HG03060 (cell line): ENCODE measurements around the gene NUTM2F.
"Not testable (repeated sequence)": the region's sequence is repeated elsewhere in the genome, so short reads cannot be mapped to it uniquely, and the experiment has no call there.

Source experiments
- ATAC-seq: cut with Tn5 transposase; IDR thresholded peaks from one replicate; pipeline ENCODE4 v1.9.1; 2021; ENCODE audit warnings: low read depth, moderate number of reproducible peaks; ENCODE audit not compliant: unreplicated experiment

The NUTM2F gene, protein sequence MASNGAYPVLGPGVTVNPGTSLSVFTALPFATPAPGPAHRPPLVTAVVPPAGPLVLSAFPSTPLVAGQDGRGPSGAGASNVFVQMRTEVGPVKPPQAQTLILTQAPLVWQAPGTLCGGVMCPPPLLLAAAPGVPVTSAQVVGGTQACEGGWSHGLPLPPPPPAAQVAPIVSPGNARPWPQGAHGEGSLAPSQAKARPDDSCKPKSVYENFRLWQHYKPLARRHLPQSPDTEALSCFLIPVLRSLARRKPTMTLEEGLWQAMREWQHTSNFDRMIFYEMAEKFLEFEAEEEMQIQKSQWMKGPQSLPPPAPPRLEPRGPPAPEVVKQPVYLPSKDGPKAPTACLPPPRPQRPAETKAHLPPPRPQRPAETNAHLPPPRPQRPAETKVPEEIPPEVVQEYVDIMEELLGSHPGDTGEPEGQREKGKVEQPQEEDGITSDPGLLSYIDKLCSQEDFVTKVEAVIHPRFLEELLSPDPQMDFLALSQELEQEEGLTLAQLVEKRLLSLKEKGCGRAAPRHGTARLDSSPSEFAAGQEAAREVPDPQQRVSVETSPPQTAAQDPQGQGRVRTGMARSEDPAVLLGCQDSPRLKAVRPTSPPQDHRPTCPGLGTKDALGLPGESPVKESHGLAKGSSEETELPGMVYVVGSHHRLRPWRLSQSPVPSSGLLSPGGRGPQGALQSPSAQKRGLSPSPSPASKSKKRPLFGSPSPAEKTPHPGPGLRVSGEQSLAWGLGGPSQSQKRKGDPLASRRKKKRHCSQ

DNA sequence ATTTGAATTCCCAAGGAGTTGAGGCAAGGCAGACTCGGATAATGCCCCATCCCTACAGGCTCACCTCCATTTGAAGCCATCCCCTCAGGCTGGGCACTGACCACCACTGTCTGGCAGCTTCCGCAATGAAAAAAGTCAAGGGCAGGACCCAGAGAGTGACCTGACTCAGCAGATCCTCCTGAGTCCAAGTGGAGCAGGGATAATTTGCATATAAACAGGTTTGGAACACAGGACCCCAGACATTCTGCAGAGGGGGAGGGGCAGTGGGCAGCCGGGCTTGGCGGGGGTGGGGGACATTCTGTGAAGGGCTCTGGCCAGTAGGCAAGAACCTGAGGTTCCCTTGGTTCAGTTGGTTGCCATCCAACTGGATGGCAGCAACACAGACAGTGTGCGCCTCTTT lies at the start of gene NUTM2F:
Gene NUTM2F, minus strand, starts transcription at position 101 of the 400 bp plus-strand sequence. Its CDS starts 21 bp downstream, at position 80.
- not testable (repeated sequence) for ATAC-seq

DNA sequence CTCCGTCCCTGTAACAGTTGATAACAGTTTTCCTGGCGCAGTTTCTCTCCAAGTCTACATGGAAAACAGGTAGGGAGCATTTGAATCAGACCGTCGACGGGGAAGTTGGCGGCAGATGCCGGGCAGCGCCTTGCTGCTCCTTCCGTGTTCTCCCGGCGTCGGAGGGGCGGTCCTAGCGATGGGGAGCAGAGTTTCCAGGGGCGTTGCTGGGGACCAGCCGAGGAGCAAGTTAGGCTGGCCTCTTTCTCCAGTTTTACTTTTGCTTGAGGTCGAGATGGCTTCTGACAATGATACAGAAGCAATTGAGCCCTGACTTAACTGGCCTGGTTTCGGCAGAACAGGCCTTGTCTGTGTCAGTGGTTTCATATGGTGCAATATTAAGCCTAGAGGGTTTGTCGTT lies 46.8 kb upstream of the NUTM2F start:
- ATAC-seq: not testable (repeated sequence)

DNA sequence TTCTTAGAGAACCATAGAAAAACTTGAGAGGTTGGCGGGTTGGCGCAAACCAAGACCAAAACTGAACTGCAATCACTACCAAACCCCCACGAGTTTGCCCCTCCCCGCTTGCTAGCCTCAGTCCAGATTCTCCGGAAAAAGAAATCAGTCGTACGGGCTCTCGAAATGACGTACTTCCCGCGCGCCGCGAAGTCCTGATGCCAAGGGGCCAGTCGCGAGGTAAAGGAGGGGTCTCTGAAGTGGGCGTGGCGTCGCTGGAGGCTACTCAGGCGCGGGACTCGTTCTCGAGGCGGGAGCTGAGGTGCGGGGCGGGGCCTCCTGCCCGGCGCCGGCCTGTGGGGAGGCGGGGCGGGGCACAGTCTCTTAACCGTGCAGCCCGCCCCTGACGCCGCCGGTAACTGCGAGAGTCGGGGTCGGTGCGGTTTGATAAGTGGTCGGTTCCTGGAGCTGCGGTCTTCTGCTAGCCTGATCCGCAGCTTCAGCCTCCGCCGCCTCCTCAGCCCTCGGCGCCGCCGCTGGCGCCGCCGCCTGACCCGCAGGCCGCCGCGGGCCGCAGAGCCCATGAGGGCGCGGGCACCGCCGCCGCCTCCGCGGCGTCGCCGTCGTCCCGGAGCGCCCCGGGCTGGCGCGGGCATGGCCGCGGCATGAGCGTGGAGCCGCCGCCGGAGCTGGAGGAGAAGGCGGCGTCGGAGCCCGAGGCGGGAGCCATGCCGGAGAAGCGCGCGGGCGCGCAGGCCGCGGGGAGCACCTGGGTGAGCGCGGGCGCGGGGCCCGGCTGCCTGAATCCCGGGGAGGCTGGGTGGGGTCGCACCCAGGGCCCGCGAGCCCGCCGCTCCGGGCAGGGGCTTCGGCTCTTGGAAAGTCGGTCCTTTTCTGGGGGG lies 46.0 kb upstream of the NUTM2F start:
- peak; percentile 73 for ATAC-seq

DNA sequence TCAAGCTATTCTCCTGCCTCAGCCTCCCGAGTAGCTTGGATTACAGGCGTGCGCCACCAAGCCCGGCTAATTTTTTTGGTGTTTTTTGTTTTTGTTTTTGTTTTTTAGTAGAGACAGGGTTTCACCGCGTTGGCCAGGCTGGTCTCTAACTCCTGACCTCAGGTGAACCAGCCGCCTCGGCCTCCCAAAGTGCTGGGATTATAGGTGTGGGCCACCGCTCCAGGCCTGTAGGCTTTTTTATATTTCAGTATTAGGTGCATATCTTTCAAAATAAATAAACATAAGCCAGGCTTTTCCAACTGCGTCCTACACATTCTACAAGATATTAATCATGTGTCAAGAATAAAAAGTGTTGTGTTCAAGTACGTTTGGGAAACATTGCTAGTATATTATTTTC lies 45.3 kb upstream of the NUTM2F start:
- not testable (repeated sequence) for ATAC-seq

DNA sequence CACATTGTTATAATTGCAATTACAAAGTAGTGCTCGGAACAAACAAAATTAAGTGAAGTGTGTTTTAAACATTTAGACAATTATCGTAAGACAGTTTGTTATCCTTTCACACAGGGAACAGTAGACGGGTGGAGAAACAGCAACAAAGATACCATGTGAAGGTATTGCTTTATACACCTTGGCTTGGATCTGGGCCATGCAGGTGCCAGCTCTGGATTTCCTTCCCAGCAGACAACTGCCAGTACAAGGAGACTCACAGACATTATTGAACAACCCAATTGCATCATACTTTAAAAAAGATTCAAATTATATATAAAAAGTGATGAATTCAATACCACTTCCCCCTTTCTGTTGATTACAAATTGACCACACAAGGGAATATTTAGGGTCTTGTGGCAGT lies 41.8 kb upstream of the NUTM2F start:
- ATAC-seq: not testable (repeated sequence)

DNA sequence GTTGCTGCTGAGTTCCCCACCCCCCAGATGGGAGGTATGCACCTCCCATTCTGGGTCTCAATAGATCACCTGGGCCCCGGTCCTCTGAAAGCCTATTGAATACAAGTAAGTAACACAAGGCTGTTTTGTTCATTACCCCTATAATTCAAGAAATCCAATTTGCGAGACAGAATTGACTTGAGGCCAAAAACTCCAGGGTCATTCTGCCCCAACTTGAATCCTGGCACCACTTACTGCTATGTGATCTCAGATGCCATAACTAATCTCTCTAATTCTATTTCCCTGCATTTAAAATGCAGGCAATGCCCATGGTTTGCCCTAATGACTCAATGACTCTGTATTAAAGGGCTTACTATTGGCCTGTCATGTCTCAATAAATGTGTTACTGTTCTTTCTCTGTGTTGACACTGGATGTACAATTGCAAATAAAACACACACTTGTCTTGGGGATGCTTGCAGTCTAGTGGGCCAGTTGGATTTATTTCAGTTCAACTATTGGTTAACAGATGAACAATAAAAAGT lies 35.7 kb upstream of the NUTM2F start:
- not testable (repeated sequence) for ATAC-seq

DNA sequence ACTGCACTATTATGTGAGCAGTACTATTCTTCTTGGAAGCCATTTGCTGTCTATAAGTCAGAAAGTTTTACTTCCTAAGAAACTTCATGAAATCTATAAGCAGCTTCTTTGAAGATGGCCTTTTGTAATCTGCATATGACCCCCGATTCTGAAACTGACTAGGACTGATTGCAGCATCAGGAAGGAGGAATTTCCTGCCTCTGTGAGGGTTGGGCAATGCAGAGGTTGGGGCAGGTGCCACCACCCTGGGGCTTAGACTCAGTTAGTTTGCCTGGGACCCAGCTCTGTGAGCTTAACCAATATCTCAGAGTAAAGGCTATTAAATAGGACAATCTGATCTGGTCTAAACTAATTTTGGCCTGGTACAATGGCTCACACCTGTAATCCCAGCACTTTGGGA lies 28.7 kb upstream of the NUTM2F start:
- ATAC-seq: not testable (repeated sequence)

DNA sequence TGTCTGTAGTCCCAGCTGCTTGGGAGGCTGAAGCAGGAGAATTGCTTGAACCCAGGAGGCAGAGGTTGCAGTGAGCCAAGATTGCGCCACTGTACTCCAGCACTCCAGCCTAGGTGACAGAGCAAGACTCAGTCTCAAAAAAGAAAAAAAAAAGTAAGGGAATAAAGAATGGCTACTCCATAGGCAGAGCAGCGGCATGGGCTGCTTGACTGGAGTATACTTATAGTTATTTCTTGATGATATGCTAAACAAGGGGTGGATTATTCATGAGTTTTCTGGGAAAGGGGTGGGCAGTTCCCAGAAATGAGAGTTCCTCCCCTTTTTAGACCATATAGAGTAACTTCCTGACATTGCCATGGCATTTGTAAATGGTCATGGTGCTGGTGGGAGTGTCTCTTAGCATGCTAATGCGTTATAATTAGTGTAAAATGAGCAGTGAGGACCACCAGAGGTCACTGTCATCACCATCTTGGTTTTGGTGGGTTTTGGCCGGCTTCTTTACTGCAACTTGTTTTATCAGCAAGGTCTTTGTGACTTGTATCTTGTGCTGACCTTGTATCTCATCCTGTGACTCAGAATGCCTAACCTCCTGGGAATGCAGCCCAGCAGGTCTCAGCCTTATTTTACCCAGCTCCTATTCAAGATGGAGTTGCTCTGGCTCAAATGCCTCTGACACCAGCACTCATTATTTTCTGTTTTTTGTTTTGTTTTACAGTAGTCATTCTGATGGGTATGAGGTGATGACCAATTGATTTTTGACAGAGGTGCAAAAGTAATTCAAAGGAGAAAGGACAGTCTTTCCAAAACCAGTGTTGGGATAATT lies 23.7 kb upstream of the NUTM2F start:
- ATAC-seq: not testable (repeated sequence)

DNA sequence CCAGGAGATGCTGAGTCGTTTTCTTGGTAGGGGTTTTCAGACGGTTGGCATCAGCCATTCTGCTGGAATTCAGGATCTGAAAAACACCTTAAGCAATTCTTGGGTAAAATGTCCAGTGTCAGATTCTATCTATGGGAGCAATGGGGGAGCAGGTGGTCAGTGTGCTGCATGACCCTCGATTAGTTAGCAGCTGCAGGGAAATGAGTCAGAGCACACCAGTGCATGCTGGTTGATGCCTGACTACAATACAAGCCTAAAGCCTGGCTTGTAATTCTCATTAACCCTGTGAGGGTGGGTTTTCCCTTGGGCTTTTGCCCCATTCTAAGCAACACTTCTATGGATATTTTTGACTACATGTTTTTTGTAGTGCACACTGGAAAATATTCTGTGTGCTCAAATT lies 20.3 kb upstream of the NUTM2F start:
- not testable (repeated sequence) for ATAC-seq

DNA sequence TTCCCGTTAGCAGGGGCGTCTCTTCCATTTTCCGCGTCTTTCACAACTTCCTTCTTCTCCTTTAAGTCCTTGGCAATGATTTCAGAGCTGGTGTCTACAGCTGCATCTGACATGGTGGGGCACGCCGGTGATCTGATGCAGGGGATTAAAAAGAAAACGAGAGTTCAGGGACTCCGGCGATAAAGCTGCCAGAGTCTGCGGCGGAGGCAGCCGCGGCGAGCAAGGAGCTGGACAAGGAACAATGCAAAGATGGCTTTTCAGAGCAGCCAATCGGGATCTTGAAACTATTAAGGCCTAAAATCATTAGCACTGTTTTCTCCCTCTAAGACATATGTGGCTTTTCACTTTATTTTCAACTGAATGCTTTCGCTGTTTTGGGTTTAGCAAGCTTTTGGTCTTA lies 19.0 kb upstream of the NUTM2F start:
- not testable (repeated sequence) for ATAC-seq

DNA sequence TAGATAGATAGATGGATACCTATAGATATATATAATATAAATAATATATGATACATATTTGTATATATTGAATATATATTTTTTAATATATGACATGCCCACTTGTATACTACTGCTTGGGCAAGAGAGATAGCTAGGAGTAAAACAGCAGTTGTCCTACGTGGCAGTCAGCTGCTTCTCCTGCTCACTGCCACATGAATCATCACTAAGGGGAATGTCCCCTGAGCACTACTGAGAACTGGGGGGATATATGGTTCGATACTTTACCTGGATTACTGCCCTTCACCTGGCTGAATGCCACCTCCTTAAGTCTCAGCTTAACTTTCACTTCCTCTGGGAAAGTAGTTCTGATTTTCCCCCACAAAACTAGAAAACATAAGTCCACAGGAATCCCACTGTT lies 13.3 kb upstream of the NUTM2F start:
- ATAC-seq: not testable (repeated sequence)

DNA sequence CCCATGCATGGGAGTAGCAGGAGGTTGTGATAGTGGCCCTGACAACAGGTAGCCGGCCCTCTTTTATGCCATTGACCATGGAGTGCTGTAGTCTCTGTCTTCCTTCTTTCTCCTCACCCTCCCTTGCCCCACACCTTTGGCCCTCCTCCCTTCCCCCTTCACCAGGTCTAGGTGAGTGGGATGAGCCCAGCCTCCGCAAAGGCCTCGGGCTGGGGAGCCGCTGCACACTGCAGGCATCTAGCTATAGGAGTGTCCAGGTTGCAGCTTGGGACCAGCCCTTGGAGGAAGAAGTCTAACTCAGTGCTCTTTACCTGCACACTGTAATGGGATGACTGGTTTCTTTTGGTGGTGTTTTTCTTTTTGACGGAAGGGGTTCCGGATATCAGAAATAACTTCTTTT lies 12.3 kb upstream of the NUTM2F start:
- ATAC-seq: not testable (repeated sequence)

DNA sequence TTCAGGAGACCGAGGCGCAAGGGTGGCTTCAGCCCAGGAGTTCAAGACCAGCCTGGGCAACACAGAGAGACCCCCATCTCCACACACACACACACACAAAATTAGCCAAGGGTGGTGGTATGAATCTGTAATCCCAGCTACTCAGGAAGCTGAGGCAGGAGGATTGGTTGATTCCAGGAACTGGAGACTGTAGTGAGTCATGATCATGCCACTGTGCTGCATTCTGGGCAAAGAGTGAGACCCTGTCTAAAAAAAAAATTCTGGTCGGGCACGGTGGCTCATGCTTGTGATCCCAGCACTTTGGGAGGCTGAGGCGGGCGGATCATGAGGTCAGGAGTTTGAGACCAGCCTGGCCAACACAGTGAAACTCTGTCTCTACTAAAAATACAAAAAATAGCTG lies 11.2 kb upstream of the NUTM2F start:
- ATAC-seq: not testable (repeated sequence)

DNA sequence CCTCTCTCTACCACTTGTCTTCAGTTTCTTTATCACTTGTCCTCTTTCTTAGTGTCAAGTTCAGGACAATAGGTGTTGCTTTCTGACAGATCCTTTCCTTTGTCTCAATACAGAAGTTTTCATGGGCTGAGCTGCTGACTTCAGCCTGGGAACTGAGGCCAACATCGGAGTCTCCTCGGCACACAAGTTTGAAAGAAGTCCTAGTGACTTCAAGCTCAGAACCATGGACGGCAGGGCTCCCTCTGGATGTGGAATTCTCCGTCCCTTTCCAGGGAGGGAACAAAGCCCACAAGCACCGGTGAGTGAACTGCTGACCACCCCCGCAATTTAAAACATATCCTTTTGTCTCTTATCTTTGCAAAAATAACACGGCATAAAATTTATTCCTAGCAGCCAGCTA lies 10.3 kb upstream of the NUTM2F start:
- ATAC-seq: not testable (repeated sequence)

DNA sequence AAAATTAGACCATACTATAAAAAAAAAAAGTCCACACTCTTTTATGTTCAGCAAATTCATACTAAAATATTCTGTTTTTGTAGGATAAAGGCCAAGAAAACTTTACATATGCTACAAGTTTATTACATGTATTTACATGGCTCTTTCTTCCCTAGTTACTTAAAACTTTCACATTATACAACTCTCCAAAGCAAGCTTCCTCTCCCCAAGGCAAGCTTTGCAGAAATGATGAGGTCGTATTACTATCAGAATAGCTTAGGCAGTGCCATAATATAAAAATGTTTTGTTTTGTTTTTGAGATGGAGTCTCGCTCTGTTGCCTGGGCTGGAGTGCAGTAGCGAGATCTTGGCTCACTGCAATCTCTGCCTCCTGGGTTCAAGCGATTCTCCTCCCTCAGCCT lies 8.0 kb upstream of the NUTM2F start:
- ATAC-seq: not testable (repeated sequence)

DNA sequence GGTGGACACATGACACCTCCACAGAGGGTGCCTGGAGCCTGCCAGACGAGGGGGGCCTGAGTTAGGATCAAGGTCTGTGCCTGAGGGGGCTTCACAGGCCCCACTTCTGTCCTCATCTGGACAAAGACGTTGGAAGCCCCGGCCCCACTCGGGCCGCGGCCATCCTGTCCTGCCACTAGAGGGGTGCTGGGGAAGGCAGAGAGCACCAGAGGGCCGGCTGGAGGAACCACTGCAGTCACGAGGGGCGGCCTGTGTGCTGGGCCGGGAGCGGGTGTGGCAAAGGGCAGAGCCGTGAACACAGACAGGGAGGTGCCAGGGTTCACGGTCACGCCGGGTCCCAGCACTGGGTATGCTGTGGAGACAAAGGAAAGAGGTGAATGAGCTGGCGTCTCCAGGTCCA lies 2.9 kb downstream of the NUTM2F start:
- ATAC-seq: not testable (repeated sequence)

DNA sequence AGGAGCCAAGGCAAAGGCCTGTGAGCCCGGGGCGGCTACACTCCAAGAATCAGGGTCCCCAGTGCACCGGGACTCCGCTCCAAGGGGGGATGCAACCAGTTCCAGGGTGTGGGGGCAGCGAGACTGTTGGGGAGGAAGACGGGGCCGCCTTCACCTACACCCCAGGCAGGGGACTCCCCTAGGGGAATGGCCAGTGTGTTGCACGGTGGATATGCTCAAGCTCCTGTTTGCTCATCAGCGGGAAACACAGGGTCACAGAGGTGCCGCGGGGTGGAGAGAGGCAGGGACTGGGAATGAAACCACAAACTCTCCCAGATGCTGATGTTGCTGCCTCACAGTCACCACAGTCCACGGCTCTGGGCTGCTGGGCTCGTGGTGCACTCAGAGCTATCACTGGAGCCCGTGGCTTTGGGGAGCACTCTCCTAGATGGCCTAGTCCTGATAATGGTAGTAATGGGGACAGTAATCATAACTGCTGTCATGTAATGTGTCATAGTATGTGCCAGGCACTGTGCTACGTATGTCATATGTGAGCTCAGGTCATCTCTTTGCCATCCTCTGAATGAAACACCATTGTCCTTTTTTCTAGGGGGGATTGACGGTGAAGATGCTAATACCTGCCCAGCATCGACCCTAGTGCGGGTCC lies 5.2 kb downstream of the NUTM2F start:
- ATAC-seq: not testable (repeated sequence)

DNA sequence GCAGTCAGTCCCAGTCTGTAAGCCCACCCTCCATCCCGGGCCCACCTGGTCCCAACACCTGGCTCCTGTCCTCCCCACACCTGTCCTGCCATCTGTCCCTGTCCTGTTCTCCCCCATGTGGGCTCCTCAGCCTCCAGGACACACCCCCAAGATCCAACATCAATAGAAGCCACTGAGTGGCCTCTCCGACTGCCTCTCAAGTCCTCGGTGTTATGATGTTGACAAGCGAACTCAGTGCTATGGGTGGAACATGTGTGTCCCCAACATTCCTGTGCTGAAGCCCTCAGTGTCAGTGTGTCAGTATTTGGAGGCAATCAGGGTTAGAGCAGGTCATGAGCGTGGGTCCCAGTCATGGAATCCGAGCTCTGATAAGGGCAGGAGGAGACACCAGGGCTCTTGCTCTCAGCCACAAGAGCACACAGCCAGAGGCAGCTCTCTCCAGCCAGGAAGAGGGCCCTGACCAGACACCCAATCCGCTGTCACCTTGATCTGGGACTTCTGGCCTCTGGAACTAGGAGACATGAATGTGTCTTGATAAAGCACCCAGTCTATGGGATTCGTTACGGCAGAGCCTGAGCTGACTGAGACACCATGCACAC lies 6.0 kb downstream of the NUTM2F start:
- ATAC-seq: not testable (repeated sequence)
